ENCODE measurements around the gene TWF2. TPM values are rescaled to one million over a fixed set of nuclear protein-coding genes. Genes with fewer than 3 reads are reported as not detected.

The TWF2 gene
- total and polyA plus RNA-seq, 2 of the 4 experiments (the other 2 are of a cell fraction) = 111 to 145 TPM

GRCh38 chr3:52186729-52187128, 52.2 kb downstream of the TWF2 start:
- ATAC-seq (ENCODE audit: low read depth) (no peak), DNase-seq (no peak)
- no TSS peak for BruUV-seq (replicated peaks)
- Histone ChIP-seq H3K27ac (ENCODE audit: insufficient read depth, low read length) (no peak overlapping the region), H3K9me3 (ENCODE audit: control insufficient read depth, insufficient read depth, low read length) (no peaks in the 10 kb centered on the region), H4K5ac (ENCODE audit: low read depth, low read length) (no peak overlapping the region), H3K4ac (ENCODE audit: low read depth, low read length) (no peak overlapping the region), H3K36me3 (ENCODE audit: control insufficient read depth, insufficient read depth, low read length) (no peaks in the 10 kb centered on the region), H2BK5ac (ENCODE audit: low read depth, low read length, poor library complexity, severe bottlenecking) (no peak overlapping the region), H3K79me1 (ENCODE audit: low read depth in 1 of 2, low read length in 2 of 2) (0 out of 4 replicates have a peak, but pooled peaks cover 0 to 3% of the 10 kb centered on the region in 2 experiments), H2AFZ (replicated peaks; ENCODE audit: low read length, poor library complexity) (no peak overlapping the region), H3K4me3 (ENCODE audit: insufficient read depth, low read depth, low read length) (no peak overlapping the region), H2AK5ac (ENCODE audit: low read depth, low read length) (no peak overlapping the region), H3K4me1 (ENCODE audit: control insufficient read depth, insufficient read depth, low read length) (peaks cover 11% of the 10 kb centered on the region), H3K56ac (ENCODE audit: extremely low read depth, insufficient read depth, low read length) (no peak overlapping the region), H3K9ac (ENCODE audit: low read depth, low read length) (no peak overlapping the region), H4K91ac (ENCODE audit: insufficient read depth, low read depth, low read length) (no peak overlapping the region), H2BK15ac (ENCODE audit: low read depth, low read length) (no peak overlapping the region), H3K4me2 (ENCODE audit: low read depth, low read length) (no peak overlapping the region), H3K18ac (ENCODE audit: low read depth, low read length) (no peak overlapping the region), H2AK9ac (replicated peaks; ENCODE audit: low read depth, low read length, poor library complexity) (no peak overlapping the region), H3K23ac (ENCODE audit: low read depth, low read length) (no peak overlapping the region), H3K27me3 (ENCODE audit: control insufficient read depth, insufficient read depth, low read length) (peaks cover 2% of the 10 kb centered on the region), H3K9me1 (ENCODE audit: insufficient read depth, low read length) (peaks cover 12% of the 10 kb centered on the region), H4K20me1 (ENCODE audit: insufficient read depth, low read length) (no peaks in the 10 kb centered on the region), H4K8ac (ENCODE audit: low read depth in 2 of 2, low read length in 2 of 2) (no peak overlapping the region), H2BK120ac (ENCODE audit: low read depth, low read length) (no peak overlapping the region), H3K14ac (replicated peaks; ENCODE audit: low read depth, low read length) (no peak overlapping the region), H2BK20ac (ENCODE audit: low read depth, low read length) (no peak overlapping the region)
- CTCF ChIA-PET = no interaction called here
- dilution Hi-C loops (cut with HindIII; ENCODE audit: low sequenced_read_pairs, unreplicated experiment) = no loop called here
- POLR2A ChIA-PET (ENCODE audit: unreplicated experiment) = no interaction called here
- no CpG with 5 or more reads among the region's 9 CpGs for WGBS, 2 experiments (ENCODE audit: extremely low coverage in 2 of 2, insufficient read length in 1 of 2)
- intact Hi-C loops (cut with micrococcal nuclease) = no loop called here
- no peak for TF ChIP-seq CHD1 (IDR thresholded peaks at IDR 0.05; ENCODE audit: low read depth, low read length)
- no peak for TF ChIP-seq CEBPB (IDR thresholded peaks at IDR 0.05; ENCODE audit: low read depth, low read length)
- TF ChIP-seq FOS (IDR thresholded peaks at IDR 0.05; ENCODE audit: low read depth, low read length) = no peak
- TF ChIP-seq SMC3 (IDR thresholded peaks at IDR 0.05; ENCODE audit: low read depth, low read length) = no peak
- TF ChIP-seq MAFK (IDR thresholded peaks at IDR 0.05; ENCODE audit: low read depth, low read length) = no peak
- no peak for TF ChIP-seq RCOR1 (IDR thresholded peaks at IDR 0.05; ENCODE audit: insufficient replicate concordance, low read length)
- no peak for TF ChIP-seq USF2 (IDR thresholded peaks at IDR 0.05; ENCODE audit: low read depth, low read length)
- TF ChIP-seq BHLHE40 (IDR thresholded peaks at IDR 0.05; ENCODE audit: low read depth, low read length) = no peak
- TF ChIP-seq CTCF (conservative IDR thresholded peaks at IDR 0.05; ENCODE audit: low read depth, low read length) = no peak
- no peak for TF ChIP-seq POLR2A (IDR thresholded peaks at IDR 0.05; ENCODE audit: low read depth, low read length)
- no peak for TF ChIP-seq MXI1 (IDR thresholded peaks at IDR 0.05; ENCODE audit: borderline replicate concordance, low read depth, low read length)
- in situ Hi-C loops (cut with MboI; ENCODE audit: low sequenced_read_pairs) = no loop called here
